ENCODE measurements around the gene MGMT.

DNA sequence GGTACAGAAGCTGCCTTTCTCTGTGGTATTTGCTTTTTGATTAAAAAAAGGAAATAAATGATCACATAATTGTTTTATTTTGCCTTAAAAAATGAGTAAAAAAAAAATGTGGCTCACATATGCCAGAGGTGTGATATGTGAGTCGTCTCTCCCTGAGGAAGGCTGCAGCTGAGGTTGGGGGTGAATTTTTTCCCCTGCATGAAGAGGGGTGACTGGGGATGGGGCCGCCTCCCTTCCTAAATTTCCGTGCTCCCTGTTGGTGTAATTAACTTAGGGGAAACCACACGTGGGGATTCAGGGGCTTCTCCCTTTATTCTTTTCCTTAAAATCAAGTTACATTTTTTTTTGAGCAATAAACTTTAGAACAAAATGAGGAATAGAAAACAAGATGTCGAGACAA lies 35.4 kb downstream of the MGMT start:
- TF ChIP-seq, protein P1, sequence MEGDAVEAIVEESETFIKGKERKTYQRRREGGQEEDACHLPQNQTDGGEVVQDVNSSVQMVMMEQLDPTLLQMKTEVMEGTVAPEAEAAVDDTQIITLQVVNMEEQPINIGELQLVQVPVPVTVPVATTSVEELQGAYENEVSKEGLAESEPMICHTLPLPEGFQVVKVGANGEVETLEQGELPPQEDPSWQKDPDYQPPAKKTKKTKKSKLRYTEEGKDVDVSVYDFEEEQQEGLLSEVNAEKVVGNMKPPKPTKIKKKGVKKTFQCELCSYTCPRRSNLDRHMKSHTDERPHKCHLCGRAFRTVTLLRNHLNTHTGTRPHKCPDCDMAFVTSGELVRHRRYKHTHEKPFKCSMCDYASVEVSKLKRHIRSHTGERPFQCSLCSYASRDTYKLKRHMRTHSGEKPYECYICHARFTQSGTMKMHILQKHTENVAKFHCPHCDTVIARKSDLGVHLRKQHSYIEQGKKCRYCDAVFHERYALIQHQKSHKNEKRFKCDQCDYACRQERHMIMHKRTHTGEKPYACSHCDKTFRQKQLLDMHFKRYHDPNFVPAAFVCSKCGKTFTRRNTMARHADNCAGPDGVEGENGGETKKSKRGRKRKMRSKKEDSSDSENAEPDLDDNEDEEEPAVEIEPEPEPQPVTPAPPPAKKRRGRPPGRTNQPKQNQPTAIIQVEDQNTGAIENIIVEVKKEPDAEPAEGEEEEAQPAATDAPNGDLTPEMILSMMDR (IDR thresholded peaks at IDR 0.05), result no peak
- no peak for TF ChIP-seq POLR2A (IDR thresholded peaks at IDR 0.05)
